Osteoblast (primary cell): Measurements from ENCODE around the gene NACA2. TPM values are rescaled to one million over a fixed set of nuclear protein-coding genes. Genes with fewer than 3 reads are reported as not detected.

Source experiments
- DNase-seq: peaks from one replicate; pipeline ENCODE4 v3.0.0; 2011; ENCODE audit warnings: low spot score, mixed read lengths; ENCODE audit not compliant: insufficient read length; ENCODE audit errors: missing footprints
- H2AFZ ChIP-seq: 2 replicates; pipeline ENCODE4 v1.6.0; 2011; ENCODE audit warnings: mild to moderate bottlenecking, low read length
- H3K27ac ChIP-seq: 2 replicates; pipeline ENCODE4 v1.5.1; 2011; ENCODE audit warnings: mild to moderate bottlenecking, low read depth, low read length, moderate library complexity
- H3K27me3 ChIP-seq: 2 replicates; pipeline ENCODE4 v1.6.0; 2012; ENCODE audit warnings: mild to moderate bottlenecking, control low read depth, inconsistent platforms, low read length, moderate library complexity; ENCODE audit not compliant: insufficient read depth
- H3K36me3 ChIP-seq: 2 replicates; pipeline ENCODE4 v1.5.1; 2011; ENCODE audit warnings: mild to moderate bottlenecking, low read length, control low read depth, moderate library complexity; ENCODE audit not compliant: insufficient read depth
- H3K4me1 ChIP-seq: 2 replicates; pipeline ENCODE4 v1.5.1; 2011; ENCODE audit warnings: mild to moderate bottlenecking, low read length, control low read depth, moderate library complexity; ENCODE audit not compliant: insufficient read depth
- H3K4me2 ChIP-seq: 2 replicates; pipeline ENCODE4 v1.6.0; 2011; ENCODE audit warnings: mild to moderate bottlenecking, low read length; ENCODE audit not compliant: insufficient read depth
- H3K4me3 ChIP-seq: fragments of 200-600 bp; sonication (generic); 3 replicates; pipeline ENCODE4 v1.5.1; 2012; ENCODE audit warnings: mild to moderate bottlenecking, low read length, inconsistent platforms; ENCODE audit not compliant: insufficient read depth
- H3K79me2 ChIP-seq: 2 replicates; pipeline ENCODE4 v1.6.0; 2012; ENCODE audit warnings: mild to moderate bottlenecking, low read length, control low read depth, inconsistent platforms; ENCODE audit not compliant: insufficient read depth
- H3K9me3 ChIP-seq: 2 replicates; pipeline ENCODE4 v1.5.1; 2011; ENCODE audit warnings: low read depth, low read length, control low read depth
- H4K20me1 ChIP-seq: 2 replicates; pipeline ENCODE4 v1.6.0; 2012; ENCODE audit warnings: mild to moderate bottlenecking, low read length, control low read depth; ENCODE audit not compliant: insufficient read depth
- CTCF ChIP-seq: IDR thresholded peaks from 2 replicates; pipeline ENCODE4 v1.5.1; 2011; ENCODE audit warnings: mild to moderate bottlenecking, low read depth, low read length, moderate library complexity; ENCODE audit errors: extremely low read depth
- total RNA-seq: library from RNA; depleted of rRNA; stranded (reverse); fragments of >200 nt; gene quantifications from 2 replicates; pipeline ENCODE4 v1.2.3, GENCODE V29; 2012

Gene NACA2
- total RNA-seq, 1 donor, result under 0.01 TPM

- Histone ChIP-seq H3K27me3 (peaks cover 67% of the 10 kb centered on the region), H4K20me1 (no peaks in the 10 kb centered on the region), H3K9me3 (no peaks in the 10 kb centered on the region), H3K4me2 (no peak overlapping the region), H3K79me2 (no peaks in the 10 kb centered on the region), H2AFZ (no peak overlapping the region), H3K4me1 (no peaks in the 10 kb centered on the region), H3K27ac (no peak overlapping the region), H3K4me3 (no peak overlapping the region), H3K36me3 (no peaks in the 10 kb centered on the region)
- DNase-seq, result no peak
- TF ChIP-seq CTCF, result no peak
Measured at GRCh38 chr17:61593426-61593825, 2.4 kb upstream of the NACA2 start.

DNA sequence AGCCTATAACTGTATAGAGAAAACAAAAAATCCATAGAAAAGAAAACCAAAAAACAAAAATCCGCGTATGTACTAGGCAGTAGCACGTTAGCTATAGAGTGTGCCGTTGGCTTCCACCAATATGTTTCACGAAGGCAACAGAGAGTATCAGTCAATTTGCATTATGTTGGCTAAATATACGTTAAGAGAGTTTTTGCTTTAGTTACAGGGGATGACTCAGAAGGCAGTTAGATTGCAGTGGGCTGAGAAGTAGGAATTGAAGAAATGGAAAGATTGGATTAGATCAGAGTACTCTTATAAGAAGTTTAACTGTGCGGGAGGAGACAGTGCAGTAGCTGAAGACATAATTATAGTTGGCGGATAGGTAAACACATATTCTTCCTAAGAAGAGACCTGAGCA, 911 bp upstream of the NACA2 start:
- TF ChIP-seq CTCF, result no peak
- no peak overlapping the region for H2AFZ ChIP-seq
- H3K9me3 ChIP-seq, result no peaks in the 10 kb centered on the region
- peaks cover 61% of the 10 kb centered on the region for H3K27me3 ChIP-seq
- H4K20me1 ChIP-seq, result no peaks in the 10 kb centered on the region
- H3K4me1 ChIP-seq, result no peaks in the 10 kb centered on the region
- DNase-seq, result no peak
- H3K79me2 ChIP-seq, result no peaks in the 10 kb centered on the region
- H3K4me2 ChIP-seq, result no peak overlapping the region
- no peak overlapping the region for H3K27ac ChIP-seq
- H3K36me3 ChIP-seq, result no peaks in the 10 kb centered on the region
- H3K4me3 ChIP-seq, result no peak overlapping the region

- H3K4me3 ChIP-seq, result no peak overlapping the region
- H3K79me2 ChIP-seq, result no peaks in the 10 kb centered on the region
- H3K9me3 ChIP-seq, result no peaks in the 10 kb centered on the region
- no peak for TF ChIP-seq CTCF
- no peak for DNase-seq
- no peaks in the 10 kb centered on the region for H3K4me1 ChIP-seq
- no peak overlapping the region for H3K4me2 ChIP-seq
- H3K36me3 ChIP-seq, result no peaks in the 10 kb centered on the region
- no peak overlapping the region for H3K27ac ChIP-seq
- no peaks in the 10 kb centered on the region for H4K20me1 ChIP-seq
- peaks cover 41% of the 10 kb centered on the region for H3K27me3 ChIP-seq
- H2AFZ ChIP-seq, result no peak overlapping the region
Measured at GRCh38 chr17:61589990-61590389, 1.0 kb downstream of the NACA2 start.

DNA sequence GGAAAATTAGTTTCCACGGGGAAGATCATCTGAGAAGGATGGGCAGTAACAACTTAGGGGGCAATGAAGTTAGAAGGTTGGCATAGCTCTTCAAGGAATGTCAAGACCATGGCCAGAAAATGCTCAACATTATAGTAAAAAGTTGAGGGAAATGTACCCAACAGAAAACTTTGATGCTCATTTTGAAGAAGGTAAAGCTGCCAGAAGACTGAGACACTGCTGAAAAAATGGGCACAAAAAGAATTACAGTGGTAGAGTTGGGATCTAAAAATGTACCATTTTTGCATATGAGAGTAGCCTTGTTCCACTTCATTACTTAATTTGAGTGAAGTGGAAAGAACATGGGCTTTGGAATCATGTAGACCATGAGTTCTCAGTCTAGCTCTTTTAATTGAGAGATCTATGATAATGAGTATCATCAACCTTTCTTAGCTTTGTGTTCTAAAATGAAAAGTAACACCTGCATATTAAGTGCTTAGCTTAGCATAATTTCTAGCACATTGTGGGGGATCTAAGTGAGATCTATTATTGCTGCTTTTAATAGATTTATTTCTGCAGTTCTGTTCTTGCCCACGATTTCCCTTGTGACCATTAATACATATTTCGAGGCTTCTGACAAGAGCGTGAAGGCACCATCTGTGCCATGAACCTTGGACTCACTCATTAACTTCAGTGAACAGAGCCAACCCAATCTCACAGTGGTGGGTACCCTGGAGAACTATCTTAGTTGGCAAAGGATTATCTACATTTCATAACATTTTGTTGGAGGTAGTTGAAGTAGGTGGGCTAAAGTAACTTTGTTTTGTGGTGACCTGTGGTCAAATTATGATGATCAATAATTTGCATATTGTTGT, 3.0 kb downstream of the NACA2 start:
- no peak overlapping the region for H3K27ac ChIP-seq
- no peaks in the 10 kb centered on the region for H3K4me1 ChIP-seq
- no peaks in the 10 kb centered on the region for H3K79me2 ChIP-seq
- no peaks in the 10 kb centered on the region for H4K20me1 ChIP-seq
- no peaks in the 10 kb centered on the region for H3K9me3 ChIP-seq
- H2AFZ ChIP-seq, result no peak overlapping the region
- TF ChIP-seq CTCF, result no peak
- DNase-seq, result no peak
- H3K27me3 ChIP-seq, result peaks cover 28% of the 10 kb centered on the region
- no peak overlapping the region for H3K4me2 ChIP-seq
- H3K4me3 ChIP-seq, result no peak overlapping the region
- no peaks in the 10 kb centered on the region for H3K36me3 ChIP-seq
